ENCODE measurements around the gene MARK1.

Gene MARK1

GRCh38 chr1:220708936-220709801 lies 181.2 kb downstream of the MARK1 start:
- in situ Hi-C loops (cut with HindIII; ENCODE audit: low sequenced_read_pairs): no loop called here

- in situ Hi-C loops (cut with HindIII; ENCODE audit: low sequenced_read_pairs): no loop called here
Measured at GRCh38 chr1:220710333-220710732, 182.4 kb downstream of the MARK1 start.

DNA sequence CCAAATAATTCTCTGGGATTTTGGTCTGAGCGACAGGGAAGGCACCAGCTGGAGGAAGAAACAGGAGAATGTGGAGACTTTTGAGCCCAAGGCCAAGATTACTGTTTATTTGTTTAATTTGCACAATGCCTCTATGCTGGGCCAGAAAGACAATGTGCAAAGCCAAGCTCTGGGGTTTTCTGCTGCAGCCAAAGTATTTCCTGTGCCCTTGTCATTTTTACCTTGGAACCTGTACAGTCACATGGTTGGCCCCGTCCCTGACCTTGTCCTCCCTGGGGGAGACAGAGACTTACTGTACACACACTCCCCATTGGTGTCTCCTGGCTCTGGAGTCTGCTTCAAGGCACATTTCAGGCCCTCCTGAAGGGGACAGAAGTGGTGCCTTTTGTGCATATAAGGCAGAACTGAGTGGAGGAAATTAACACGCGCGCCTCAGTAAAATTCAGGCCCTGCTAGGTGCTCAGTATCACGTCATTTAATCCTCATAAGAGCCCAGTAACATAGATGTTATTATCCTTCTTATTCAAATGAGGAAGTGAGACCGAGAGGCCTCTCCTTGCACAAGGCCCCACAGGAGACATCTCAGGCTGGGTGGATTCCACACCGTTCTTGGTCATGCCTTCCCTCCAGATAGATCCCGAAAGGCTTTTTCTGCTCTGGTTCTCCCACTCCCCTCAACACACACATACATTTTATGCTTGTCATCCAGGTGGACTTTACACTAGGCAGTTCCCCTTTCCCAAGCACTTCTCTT lies 183.3 kb downstream of the MARK1 start:
- in situ Hi-C loops (cut with HindIII; ENCODE audit: low sequenced_read_pairs): no loop called here

Measured in endothelial cell of hepatic sinusoid (primary cell).